Measurements from ENCODE around the gene MBNL2.

DNA sequence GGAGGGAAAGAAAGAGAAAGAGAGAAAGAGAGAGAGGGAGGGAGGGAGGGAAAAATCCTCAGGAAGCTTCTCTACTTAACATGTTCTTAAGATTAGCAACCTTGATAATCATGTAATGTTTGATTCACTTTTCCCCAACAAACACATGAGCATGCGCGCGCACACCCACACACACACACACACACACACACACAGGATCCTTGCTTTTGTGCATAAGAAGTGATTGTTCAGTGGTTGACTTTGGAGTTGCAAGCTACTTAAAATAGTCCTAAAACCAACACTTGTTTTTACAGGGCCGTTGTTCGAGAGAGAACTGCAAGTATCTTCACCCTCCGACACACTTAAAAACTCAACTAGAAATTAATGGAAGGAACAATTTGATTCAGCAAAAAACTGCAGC is 111.8 kb downstream of the MBNL2 start:
- TF ChIP-seq REST (IDR thresholded peaks at IDR 0.05; ENCODE audit: insufficient replicate concordance, low read depth) (no peak), CTCF (IDR thresholded peaks at IDR 0.05; ENCODE audit: insufficient read depth, low read length) (no peak), POLR2AphosphoS5 (IDR thresholded peaks at IDR 0.05; ENCODE audit: low read depth) (no peak)

Data from HL-60 (cell line).